K562 (cell line): ENCODE measurements around the gene ELK4. TPM values are rescaled to one million over a fixed set of nuclear protein-coding genes. Genes with fewer than 3 reads are reported as not detected.

ENCODE experiments used
- ATAC-seq: fragments of 200-7000 bp; cut with Tn5 transposase; 3 replicates; pipeline ENCODE4 v1.9.1; 2020; ENCODE audit warnings: moderate library complexity
- BruUV-seq: library from RNA; stranded (reverse); fragments of 400-500 nt; replicated peaks from 2 replicates; lab custom pipeline; 2021; lab: Mats Ljungman, UMichigan
- CTCF ChIA-PET: fragments of 300-600 bp; formaldehyde crosslinking; extraction: SDS; loops from one replicate; lab custom pipeline; 2021; ENCODE audit warnings: low intra/inter-chr PET ratio; lab: Yijun Ruan, JAX
- POLR2A ChIA-PET: fragments of 300-600, 350-650 bp; sonication (Branson Sonifier 250); formaldehyde crosslinking; extraction: SDS; loops from one replicate; lab custom pipeline; 2021; ENCODE audit warnings: antibody characterized with exemption, inconsistent platforms; lab: Yijun Ruan, JAX
- DNase-seq, 4 experiments: peaks; one replicate each; pipeline versions ENCODE4 v3.0.0 to v3.0.0-alpha.2; 2011 to 2018; ENCODE audit warnings: low spot score in 3 of 4, mixed read lengths in 3 of 4; ENCODE audit errors: extremely low read depth in 1 of 4
- FAIRE-seq: peaks from 2 replicates; lab custom pipeline; 2011; peaks lifted over from hg19 to GRCh38; lab: Jason Lieb, UNC
- H2AFZ ChIP-seq: 2 replicates; pipeline ENCODE4 v1.6.0; 2011; ENCODE audit warnings: low read depth, low read length, control low read depth, inconsistent platforms
- H3K27ac ChIP-seq: fragments of 200-600 bp; 3 replicates; pipeline ENCODE4 v1.8.0; 2011; ENCODE audit warnings: low read depth, mild to moderate bottlenecking, control low read depth, inconsistent platforms, low read length, moderate library complexity, mixed read lengths; ENCODE audit errors: extremely low read depth
- H3K27me3 ChIP-seq, 2 experiments: fragments of 300-600 bp in 1 of 2; 2 replicates in 1 of 2; 3 replicates in 1 of 2; pipeline versions ENCODE4 v1.6.0 to v1.8.0; 2011; ENCODE audit warnings: inconsistent platforms in 2 of 2, low read length in 2 of 2, mild to moderate bottlenecking in 1 of 2, mixed read lengths in 1 of 2, moderate library complexity in 1 of 2; ENCODE audit not compliant: control insufficient read depth in 2 of 2, insufficient read depth in 2 of 2
- H3K36me3 ChIP-seq: fragments of 300-600 bp; 3 replicates; pipeline ENCODE4 v1.8.0; 2011; ENCODE audit warnings: mild to moderate bottlenecking, low read length, inconsistent platforms; ENCODE audit not compliant: control insufficient read depth, insufficient read depth
- H3K4me1 ChIP-seq, 2 experiments: fragments of 200-600 bp in 1 of 2; replicated peaks in 1 of 2; 2 replicates in 1 of 2; 3 replicates in 1 of 2; pipeline versions ENCODE4 v1.5.1 to v1.8.0; 2011; ENCODE audit warnings: inconsistent platforms in 2 of 2, low read length in 2 of 2, mild to moderate bottlenecking in 1 of 2, mixed read lengths in 1 of 2, moderate library complexity in 1 of 2; ENCODE audit not compliant: control insufficient read depth in 2 of 2, insufficient read depth in 2 of 2
- H3K4me2 ChIP-seq: 2 replicates; pipeline ENCODE4 v1.6.1; 2011; ENCODE audit warnings: low read length, control low read depth, inconsistent platforms, mixed read lengths; ENCODE audit not compliant: insufficient read depth
- H3K4me3 ChIP-seq: fragments of 200-600 bp; sonication (generic), shearing (Covaris generic); 2 replicates; pipeline ENCODE4 v1.5.1; 2016; ENCODE audit warnings: control low read depth, inconsistent platforms
- H3K79me2 ChIP-seq: fragments of 200-600 bp; 3 replicates; pipeline ENCODE4 v1.8.0; 2011; ENCODE audit warnings: low read length, inconsistent platforms; ENCODE audit not compliant: control insufficient read depth, insufficient read depth
- H3K9ac ChIP-seq, 2 experiments: 2 replicates each; pipeline versions ENCODE4 v1.6.0 to v1.6.1; 2011; ENCODE audit warnings: low read depth in 2 of 2, low read length in 2 of 2, control low read depth in 1 of 2, inconsistent platforms in 1 of 2, mild to moderate bottlenecking in 1 of 2, mixed read lengths in 1 of 2; ENCODE audit not compliant: insufficient read depth in 1 of 2
- H3K9me1 ChIP-seq: one replicate; pipeline ENCODE4 v1.6.0; 2011; ENCODE audit warnings: inconsistent platforms, mild to moderate bottlenecking, low read length, moderate library complexity; ENCODE audit not compliant: control insufficient read depth, insufficient read depth
- H3K9me3 ChIP-seq: replicated peaks from 2 replicates; pipeline ENCODE4 v1.5.1; 2011; ENCODE audit warnings: low read depth, low read length, inconsistent platforms; ENCODE audit not compliant: control insufficient read depth, insufficient read depth
- H4K20me1 ChIP-seq: replicated peaks from 2 replicates; pipeline ENCODE4 v1.6.1; 2011; ENCODE audit warnings: low read length, inconsistent platforms, mixed read lengths; ENCODE audit not compliant: control insufficient read depth, insufficient read depth
- EGR1 ChIP-seq: fragments of 450-650 bp; conservative IDR thresholded peaks from 2 replicates; pipeline ENCODE4 v1.6.1; 2017; ENCODE audit warnings: mild to moderate bottlenecking
- POLR2A ChIP-seq: fragments of 450-650 bp; conservative IDR thresholded peaks from 2 replicates; pipeline ENCODE4 v1.6.1; 2016
- POLR2B ChIP-seq: fragments of 450-650 bp; IDR thresholded peaks from 2 replicates; pipeline ENCODE4 v1.6.1; 2018; ENCODE audit warnings: low read depth; ENCODE audit not compliant: partially characterized antibody
- ZNF184 ChIP-seq: sonication (generic); formaldehyde crosslinking; IDR thresholded peaks from 2 replicates; pipeline ENCODE4 v1.5.0; 2020; ENCODE audit warnings: missing genetic modification reagents
- ZSCAN32 ChIP-seq: fragments of 450-650 bp; formaldehyde crosslinking; IDR thresholded peaks from 2 replicates; pipeline ENCODE4 v1.4.0; 2020; ENCODE audit warnings: mild to moderate bottlenecking, moderate library complexity
- WGBS: fragments of 100-300 bp; shearing (Covaris generic); methylation state at CpG from one replicate; pipeline ENCODE4 v1.1.6; 2016; ENCODE audit warnings: low coverage, mixed read lengths; ENCODE audit not compliant: insufficient coverage; ENCODE audit errors: missing lambda C conversion rate; 5-methylcytosine and 5-hydroxymethylcytosine counted together
- in situ Hi-C: fragments of 300-500 bp; cut with MboI; formaldehyde crosslinking; loops from 4 replicates; pipeline ENCODE4 v1.15.0; 2018; ENCODE audit warnings: inconsistent platforms, mixed read lengths
- intact Hi-C: fragments of 100-400 bp; cut with micrococcal nuclease; formaldehyde crosslinking; loops from 2 replicates; pipeline ENCODE4 v1.14.2; 2022
- polyA plus RNA-seq, 8 experiments: library from polyadenylated mRNA; depleted of rRNA in 4 of 8; stranded (reverse) in 5 of 8; unstranded in 3 of 8; fragments of >200 nt; fragmentation: Nextera tagmentation in 2 of 8; fragmentation: Illumina TruSeq in 1 of 8; extraction: Ambion mirVana in 2 of 8; extraction: Trizol in 1 of 8; gene quantifications; 2 replicates each; pipeline versions ENCODE4 v1.2.1 to v1.2.3, GENCODE V29; 2011 to 2014; ENCODE audit warnings: inconsistent platforms in 1 of 8, missing spikeins in 1 of 8
- total RNA-seq, 7 experiments: library from RNA; depleted of rRNA in 6 of 7; stranded (reverse); fragments of >200 nt in 6 of 7; fragmentation: Illumina TruSeq in 2 of 7; extraction: Trizol in 2 of 7; gene quantifications; 2 replicates each; pipeline versions ENCODE4 v1.2.1 to v1.2.3, GENCODE V29; 2011 to 2021; ENCODE audit warnings: low replicate concordance in 1 of 7
- TF ChIP-seq, protein P1 (sequence below), 2 experiments: fragments of 200-800 bp in 1 of 2; sonication (Bioruptor generic) in 1 of 2; sonication (generic) in 1 of 2; formaldehyde crosslinking in 1 of 2; IDR thresholded peaks in 1 of 2; conservative IDR thresholded peaks in 1 of 2; 2 replicates each; pipeline versions ENCODE4 v1.5.0 to v1.6.1; 2016 to 2020; ENCODE audit warnings: missing compliant biosample characterization in 1 of 2, missing genetic modification characterization in 1 of 2, missing genetic modification reagents in 1 of 2
- TF ChIP-seq, protein P2 (sequence below): fragments of 250-450 bp; sonication (Bioruptor Pico); IDR thresholded peaks from 2 replicates; pipeline ENCODE4 v1.8.0; 2022; ENCODE audit warnings: moderate library complexity, mild to moderate bottlenecking, inconsistent platforms
- TF ChIP-seq, protein P3 (sequence below), 2 experiments: fragments of 450-650 bp; IDR thresholded peaks; 2 replicates each; pipeline ENCODE4 v1.6.1; 2016

ELK4 gene
- total and polyA plus RNA-seq, 9 of the 15 experiments (the other 6 are each of a cell fraction or from before 2014, with no cell fraction given) = 2.0 to 21.7 (median 9.2) TPM

DNA sequence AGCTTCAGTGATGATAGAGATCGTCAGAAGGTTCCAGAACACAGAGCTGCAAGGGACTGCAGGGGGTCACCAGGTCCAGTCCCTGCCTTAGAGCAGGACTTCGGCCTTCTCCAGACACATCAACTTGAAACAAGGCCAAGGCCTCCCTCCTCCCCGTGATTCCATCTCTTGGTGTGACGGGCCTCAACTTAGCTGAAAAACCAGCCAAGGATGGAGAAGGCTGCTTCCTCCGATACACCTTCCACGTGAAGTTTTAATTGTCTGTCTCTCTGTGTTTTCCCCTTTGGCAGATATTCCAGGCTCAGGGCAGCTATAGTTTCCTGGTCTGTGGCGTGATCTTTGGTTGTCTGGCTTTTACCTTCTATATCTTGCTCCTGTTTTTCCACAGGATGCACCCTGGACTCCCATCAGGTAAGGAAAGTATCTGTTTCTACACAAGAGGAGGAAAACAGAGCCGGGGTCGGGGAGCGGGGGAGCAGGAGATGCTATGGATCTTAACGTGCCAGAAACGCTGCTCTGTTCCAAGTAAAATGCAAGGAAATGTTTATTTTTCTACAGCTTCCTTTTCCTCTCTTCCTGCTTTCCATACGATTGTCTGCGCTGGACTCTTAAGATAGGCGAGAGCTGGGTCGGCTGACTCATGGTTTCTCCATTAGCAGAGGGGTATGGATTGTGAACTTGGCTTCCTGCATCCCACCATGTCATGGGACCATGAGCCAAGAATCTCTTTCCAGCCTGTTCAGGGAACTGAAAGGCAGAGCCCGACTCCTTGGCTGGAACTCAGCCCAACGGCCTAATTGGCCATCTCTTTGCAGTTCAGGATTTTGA is 32.8 kb downstream of the ELK4 start:
- no TSS peak for BruUV-seq
- Histone ChIP-seq H3K9ac (no peak overlapping the region), H2AFZ (no peak overlapping the region), H3K79me2 (no peaks in the 10 kb centered on the region), H3K36me3 (peaks cover 8% of the 10 kb centered on the region; the same call in 2 of the 3 replicates), H3K27me3 (no peaks in the 10 kb centered on the region), H3K4me1 (no peaks in the 10 kb centered on the region), H3K27ac (no peak overlapping the region), H3K9me1 (no peaks in the 10 kb centered on the region), H3K4me2 (no peak overlapping the region), H4K20me1 (0 out of 2 replicates have a peak, but pooled peaks cover 5% of the 10 kb centered on the region), H3K4me3 (no peak overlapping the region), H3K9me3 (no peaks in the 10 kb centered on the region)
- no peak for DNase-seq
- POLR2A ChIA-PET = interaction anchor here (0.6 to 2.3 kb wide), 4 partner anchors 32 to 206 kb away, joined by 3 to 9 read pairs (median 4); partner anchors contain the start of gene ELK4
- in situ Hi-C loops = no loop called here
- WGBS = 67% methylated on average over 18 of the region's 18 CpGs
- CTCF ChIA-PET = no interaction called here
- intact Hi-C loops = loop anchor here (10.0 kb wide), 1 partner anchor 186 kb away; no protein-coding TSS in a partner anchor
- TF ChIP-seq EGR1 (no peak), ZNF184 (no peak), POLR2B (no peak), ZSCAN32 (CRISPR knock-in tag) (no peak), POLR2A (no peak)
- TF ChIP-seq, protein P1, sequence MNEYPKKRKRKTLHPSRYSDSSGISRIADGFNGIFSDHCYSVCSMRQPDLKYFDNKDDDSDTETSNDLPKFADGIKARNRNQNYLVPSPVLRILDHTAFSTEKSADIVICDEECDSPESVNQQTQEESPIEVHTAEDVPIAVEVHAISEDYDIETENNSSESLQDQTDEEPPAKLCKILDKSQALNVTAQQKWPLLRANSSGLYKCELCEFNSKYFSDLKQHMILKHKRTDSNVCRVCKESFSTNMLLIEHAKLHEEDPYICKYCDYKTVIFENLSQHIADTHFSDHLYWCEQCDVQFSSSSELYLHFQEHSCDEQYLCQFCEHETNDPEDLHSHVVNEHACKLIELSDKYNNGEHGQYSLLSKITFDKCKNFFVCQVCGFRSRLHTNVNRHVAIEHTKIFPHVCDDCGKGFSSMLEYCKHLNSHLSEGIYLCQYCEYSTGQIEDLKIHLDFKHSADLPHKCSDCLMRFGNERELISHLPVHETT (CRISPR knock-in tag; conservative IDR thresholded peaks at IDR 0.05 in 1 of 2, IDR thresholded peaks at IDR 0.05 in 1 of 2) = no peak
- TF ChIP-seq, protein P2, sequence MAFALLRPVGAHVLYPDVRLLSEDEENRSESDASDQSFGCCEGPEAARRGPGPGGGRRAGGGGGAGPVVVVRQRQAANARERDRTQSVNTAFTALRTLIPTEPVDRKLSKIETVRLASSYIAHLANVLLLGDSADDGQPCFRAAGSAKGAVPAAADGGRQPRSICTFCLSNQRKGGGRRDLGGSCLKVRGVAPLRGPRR (CRISPR knock-in tag) = no peak
- TF ChIP-seq, protein P3, sequence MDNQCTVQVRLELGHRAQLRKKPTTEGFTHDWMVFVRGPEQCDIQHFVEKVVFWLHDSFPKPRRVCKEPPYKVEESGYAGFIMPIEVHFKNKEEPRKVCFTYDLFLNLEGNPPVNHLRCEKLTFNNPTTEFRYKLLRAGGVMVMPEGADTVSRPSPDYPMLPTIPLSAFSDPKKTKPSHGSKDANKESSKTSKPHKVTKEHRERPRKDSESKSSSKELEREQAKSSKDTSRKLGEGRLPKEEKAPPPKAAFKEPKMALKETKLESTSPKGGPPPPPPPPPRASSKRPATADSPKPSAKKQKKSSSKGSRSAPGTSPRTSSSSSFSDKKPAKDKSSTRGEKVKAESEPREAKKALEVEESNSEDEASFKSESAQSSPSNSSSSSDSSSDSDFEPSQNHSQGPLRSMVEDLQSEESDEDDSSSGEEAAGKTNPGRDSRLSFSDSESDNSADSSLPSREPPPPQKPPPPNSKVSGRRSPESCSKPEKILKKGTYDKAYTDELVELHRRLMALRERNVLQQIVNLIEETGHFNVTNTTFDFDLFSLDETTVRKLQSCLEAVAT (IDR thresholded peaks at IDR 0.05) = no peak
- no peak for FAIRE-seq
- no peak for ATAC-seq
